ENCODE results near the gene ETV1.

ETV1 gene

DNA sequence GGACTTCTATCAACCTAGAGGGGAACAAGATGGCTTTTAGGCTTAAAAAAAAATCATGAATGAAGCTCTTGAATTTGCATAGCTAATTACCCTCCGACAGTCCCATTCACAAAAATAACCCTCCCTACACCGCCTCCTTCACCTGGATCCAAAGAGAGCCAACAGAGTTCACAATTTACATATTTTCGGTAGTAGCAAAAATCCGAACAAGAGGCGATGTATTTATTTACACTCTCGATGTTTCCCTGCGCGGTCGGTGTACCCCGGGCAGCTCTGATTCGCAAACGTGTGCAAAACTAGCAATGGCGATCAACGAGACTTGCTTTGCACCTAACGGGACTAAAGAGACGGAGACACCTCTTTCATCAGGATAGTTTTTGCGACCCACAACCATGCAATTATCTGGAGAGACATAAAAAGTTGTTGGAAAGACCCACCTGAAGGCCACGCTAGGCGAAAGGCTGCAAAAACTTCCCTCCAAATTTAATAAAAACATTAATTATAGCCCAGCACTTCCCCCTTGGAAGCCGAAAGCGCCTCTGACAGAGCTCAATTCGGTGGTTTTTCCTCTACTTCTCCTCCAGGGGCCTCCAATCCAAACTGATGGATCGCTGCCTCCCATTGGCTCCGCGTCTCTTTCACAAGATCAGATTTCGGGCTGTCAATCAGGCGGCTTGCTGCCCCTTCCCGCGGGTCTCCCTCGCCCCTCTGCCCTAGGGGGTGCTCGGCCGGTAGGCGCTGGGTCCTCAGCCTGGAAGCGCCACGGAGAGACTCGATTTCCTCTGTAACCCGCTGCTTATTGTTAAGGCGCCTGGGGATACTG, at the start of gene ETV1:
TSS of gene ETV1 (minus strand) at position 541 of the 823 bp plus-strand sequence. CDS start 614 bp downstream, outside the sequence.
- peak; percentile 76 for DNase-seq

- no peak for DNase-seq
These were observed 34.9 kb upstream of the ETV1 start for GRCh38 chr7:14024406-14024805.

- no peak for DNase-seq
These were observed 34.4 kb upstream of the ETV1 start for GRCh38 chr7:14023838-14024237.

DNA sequence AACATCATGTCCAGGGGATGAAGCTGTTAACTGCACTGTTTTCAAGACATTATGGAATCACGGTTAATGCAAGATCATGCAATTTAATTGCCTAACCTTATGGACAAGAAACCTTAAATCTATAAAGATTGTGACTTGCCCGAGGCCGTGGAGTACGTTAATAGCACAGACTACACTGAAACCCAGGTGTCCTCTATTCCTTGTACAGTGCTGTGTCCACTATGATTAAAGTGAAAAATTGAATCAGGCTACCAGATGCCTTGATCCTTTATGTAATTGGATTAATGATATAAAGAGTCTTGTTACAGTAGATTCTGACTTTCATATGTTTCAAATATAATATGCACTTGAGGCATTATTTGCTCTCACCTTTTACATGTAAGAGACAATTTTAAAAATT, 33.9 kb upstream of the ETV1 start:
- DNase-seq, result no peak

DNA sequence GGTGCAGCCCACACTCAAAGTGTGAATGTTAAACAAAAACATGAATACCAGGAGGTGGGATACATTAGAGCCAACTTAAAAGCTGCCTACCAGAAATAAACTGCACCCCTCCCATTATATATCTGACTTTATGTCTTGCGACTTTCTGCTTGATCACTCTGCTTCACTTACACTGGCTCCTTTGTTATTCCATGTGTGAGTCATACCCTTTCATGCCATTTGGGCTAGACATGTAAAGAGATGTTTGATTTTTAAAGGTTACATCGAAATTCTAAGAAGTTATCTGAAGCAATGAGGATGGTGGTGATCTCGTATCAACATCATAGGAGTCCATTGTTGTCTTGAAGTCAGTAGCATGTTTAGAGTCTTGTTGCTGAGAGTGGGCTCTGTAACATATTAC, 31.6 kb upstream of the ETV1 start:
- no peak for DNase-seq

DNA sequence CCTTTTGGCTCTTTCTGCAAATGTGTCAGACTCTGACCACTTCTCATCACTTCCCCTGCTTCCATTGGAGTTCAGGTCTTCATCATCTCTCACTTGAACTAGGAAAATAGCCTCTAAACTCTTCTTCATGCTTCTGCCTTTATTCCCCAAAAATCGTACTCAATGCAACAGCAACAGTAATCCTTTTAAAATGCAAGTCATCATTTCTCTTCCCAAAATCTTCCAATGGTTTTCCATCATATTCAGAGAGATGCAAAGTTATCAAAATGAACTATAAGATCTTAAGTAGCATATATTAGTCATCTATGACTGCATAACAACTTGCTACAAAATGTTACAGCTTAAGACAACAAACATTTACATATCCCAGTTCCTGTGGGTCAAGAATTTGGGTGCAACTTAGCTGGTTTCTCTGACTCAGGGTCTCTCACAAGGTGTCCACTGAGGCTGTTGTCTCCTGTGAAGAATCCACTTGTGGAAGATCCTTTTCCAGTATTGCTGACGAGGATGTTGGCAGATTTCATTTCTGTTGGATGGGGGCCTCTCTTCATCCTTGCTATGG, 31.0 kb upstream of the ETV1 start:
- no peak for DNase-seq

GRCh38 chr7:14018751-14019150, 29.3 kb upstream of the ETV1 start:
- DNase-seq, result no peak

- DNase-seq, result no peak
These were observed 27.5 kb upstream of the ETV1 start for GRCh38 chr7:14016950-14017349.

DNA sequence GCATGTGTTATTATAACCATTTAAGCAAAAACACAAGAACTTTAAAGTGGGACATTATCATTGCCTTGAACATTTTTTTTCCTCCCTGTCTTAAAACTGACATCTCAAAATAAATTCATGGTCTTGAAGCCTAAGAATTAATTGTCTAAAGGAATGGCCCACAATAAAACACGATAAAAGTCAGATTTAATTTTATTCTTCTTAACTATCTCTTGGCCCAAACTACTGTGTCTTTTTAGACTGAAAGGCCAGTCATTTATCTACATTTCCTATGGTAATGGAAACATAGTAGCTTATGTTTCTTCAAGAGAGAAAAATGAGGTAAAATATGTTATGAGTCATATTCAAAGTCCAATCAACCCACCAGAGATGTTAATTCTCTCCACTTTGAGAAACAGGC, 24.4 kb upstream of the ETV1 start:
- DNase-seq, result no peak

DNA sequence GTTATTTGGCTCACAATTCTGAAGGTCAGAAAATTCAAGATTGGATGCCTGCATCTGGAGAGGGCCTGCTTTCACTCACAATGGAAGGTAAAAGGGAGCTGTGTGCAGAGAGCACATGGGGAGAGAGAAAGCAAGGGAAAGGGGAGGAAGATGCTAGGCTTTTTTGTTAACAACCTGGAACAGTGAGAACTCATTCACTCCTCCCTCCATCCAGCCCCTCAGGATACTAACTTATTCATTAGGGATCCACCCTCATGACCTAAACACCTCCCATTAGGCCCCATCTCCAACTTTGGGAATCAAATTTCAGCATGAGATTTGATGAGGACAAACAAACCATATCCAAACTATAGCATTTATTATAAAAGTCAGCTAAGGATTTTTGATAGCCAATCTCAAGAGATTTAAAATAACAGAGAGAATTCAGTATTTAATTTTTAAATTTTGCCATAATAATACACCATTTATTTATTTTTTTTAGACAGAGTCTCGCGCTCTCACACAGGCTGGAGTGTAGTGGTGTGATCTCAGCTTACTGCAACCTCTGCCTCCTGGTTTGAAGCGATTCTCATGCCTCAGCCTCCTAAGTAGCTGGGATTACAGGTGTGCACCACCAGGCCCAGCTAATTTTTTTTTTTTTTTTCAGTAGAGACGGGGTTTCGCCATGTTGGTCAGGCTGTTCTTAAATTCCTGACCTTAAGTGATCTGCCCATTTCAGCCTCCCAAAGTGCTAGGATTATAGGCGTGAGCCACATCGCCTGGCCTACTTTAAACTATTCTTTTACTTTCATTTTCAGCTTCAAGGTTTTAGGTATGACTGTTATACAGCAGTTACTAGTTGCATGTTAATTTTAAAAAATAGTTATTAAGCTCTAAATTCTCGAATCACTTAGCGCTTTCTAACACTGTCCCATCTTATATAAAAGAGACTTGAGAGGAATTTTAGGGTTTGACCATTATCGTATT, 20.3 kb upstream of the ETV1 start:
- no peak for DNase-seq

- DNase-seq, result no peak
These were observed 11.7 kb upstream of the ETV1 start for GRCh38 chr7:14001139-14001538.

GRCh38 chr7:14000247-14000646, 10.8 kb upstream of the ETV1 start:
- DNase-seq, result no peak

DNA sequence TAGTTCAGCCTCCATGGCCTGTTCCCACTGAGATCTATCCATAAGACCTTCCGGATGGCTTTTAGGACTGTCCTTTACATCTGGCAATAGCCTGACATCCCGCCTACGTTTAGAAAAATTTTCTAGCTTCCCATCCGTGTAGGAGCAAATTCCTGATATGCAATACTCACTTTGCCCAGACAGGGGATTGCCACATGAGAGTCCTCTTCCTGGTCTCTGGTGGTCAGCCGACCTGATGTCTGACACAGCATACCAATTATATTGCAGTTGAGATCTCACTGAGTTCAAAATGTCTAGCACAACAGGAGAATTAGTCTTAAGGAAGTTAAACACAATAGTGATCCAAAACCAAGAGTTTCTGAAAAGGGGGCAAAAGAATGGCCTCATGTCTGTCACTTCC, 9.4 kb upstream of the ETV1 start:
- DNase-seq, result no peak

DNA sequence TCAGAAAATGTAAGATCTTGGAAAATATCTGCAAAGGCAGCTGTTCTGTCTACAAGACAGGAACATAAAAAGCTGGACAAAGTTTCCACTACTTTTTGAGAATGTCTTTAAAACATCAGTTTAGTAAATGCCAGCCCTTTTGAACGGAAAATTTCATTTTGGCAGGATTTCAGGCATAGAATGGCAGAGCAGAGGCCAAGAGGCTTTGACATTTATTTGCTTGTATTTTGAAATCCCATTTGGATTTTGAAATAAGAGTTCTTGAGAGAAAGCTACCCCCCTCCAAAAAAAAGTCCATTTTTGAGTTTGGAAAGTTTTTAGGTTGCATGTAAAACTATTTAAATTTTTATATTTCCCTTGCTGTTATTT, 3.1 kb upstream of the ETV1 start:
- no peak for DNase-seq

DNA sequence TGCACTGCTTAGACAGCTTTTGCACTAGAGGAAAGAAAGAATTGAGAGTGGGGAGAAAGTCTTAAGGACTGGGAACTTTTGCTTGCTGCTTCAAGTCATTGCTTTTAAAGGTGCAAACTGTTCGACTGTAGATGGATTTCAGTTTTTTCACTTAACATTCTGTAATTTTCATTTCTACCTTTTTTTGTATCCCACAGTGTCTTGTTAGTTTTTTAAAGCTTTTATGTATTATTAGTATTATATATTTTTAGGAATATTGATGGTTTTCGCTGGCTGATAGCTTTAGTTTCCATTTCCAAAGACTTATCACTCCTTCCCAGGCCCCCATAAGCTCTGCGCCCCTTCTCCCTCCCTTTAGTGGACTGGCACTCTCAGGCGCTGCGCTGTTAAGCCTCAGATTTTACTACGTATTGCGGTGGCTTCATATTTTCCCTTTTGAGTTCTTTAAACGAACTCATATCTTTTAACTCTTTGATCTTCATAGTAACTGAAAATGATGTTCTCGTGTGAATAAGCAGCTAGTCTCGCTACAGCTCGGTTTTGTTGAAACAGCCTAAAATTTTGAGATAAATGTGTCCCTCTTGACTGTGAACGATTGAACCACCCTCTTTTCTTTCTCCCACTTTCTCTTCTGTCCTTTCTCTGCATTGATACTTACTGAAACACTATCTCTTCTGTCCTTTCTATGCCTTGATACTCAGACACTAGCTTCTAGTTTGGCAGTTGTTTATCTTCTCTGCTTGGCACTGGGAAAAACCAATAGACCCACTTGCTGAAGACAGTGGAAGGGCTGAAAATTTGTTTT, 2.5 kb upstream of the ETV1 start:
- DNase-seq, result no peak

DNA sequence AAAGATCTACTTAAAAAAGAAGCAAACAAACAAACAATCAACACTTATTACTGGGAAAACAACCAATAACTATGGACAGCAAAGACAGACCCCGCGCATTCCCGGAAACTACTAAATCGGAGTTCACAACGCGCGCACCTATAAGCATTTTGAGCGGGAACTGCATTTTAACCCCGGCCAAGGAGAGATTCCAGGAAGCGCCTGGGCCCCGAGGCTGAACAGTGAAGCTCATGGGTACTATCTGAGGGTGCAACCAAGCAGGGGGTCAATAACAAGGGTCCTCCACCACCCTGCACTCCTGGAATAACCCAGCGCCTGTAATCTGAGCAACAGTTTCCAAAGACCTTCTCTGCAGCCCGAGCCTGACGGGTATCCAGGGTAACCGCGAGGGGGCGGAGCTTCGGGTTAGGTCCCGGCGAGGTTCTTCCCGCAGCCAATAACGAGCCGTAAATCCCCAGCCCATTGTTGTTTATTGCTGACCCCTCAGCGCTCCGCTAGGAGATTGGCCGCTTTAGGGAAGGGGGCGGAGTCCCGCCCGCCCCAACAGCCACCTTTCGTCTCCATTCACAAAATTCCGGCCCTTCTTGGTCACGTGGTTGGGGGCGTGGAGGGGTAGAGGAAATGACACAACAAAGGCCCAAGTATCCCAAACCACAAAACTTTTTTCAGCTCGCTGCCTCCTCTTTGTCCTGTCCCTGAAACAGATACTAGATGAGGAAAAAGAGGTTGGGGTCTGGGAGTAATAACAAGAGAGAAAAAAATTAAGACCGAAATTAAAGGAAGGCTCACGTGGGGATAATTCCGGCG, 1.7 kb upstream of the ETV1 start:
- DNase-seq, result peak; percentile 99

DNA sequence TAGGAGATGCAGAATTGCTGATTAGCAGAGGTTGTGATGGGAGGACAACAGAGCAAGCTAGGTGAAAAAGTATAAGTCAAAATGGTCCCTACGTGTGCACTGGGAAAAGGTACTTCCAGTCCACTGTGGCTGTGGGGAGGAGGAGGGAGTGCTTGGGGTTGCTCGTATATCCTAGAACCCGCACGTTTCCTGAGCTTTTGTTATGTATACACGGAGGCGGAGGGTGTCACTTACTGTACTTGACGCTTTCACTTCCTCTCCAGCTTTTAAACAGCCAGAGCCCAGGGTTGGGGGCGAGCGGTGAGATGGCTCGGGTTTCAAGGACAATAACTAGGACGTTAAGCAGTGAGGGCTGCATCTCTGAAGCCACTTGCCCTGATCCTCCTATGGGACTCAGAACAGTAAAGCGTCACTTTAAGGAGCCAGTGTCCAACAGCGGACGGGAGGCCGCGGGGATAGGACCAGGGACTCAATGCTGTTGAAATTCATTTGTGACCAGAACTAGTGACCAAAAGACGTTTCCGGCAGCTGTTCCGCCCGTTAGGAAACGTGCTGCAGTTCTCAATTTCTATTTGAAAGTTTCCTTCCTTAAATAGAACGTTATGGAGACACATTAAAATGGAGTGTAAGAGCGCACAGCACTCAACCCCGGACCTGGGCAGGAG, 985 bp upstream of the ETV1 start:
- peak; percentile 97 for DNase-seq

DNA sequence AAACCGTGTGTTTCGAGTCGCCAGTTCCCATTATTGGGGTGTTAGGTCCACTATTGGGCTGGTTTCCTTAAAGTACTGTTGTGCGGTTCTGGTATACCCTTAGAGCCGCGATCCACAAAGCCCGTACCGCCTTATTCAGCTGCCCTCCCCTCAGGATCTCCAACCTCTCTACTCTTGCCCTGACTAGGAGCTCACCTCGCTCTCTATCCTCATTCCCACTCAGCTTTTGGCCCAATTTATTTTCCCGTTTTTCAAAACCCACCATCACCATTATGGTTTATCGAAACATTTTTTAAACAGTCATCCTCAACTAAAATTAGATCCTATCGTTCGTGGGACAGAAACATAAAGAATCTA, 461 bp upstream of the ETV1 start:
- no peak for DNase-seq

- peak; percentile 63 for DNase-seq
These were observed 738 bp downstream of the ETV1 start for GRCh38 chr7:13988731-13989125.

DNA sequence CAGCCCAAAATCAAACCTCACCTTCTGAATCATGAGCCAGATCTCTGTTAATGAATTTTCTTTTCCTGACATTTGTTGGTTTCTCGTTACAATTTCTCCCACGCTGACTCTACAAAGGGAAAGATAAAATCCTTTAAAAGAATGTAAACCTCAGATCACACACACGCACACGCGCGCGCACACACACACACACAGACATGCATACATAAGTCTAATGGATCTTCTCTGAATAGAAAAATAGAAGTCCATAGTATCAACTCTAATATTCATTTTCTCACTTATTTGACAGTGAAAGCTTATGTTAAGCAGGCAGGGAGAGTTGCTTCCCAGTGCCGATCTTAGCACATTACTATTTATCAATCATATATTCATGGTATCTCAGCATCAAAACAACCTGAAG, 1.4 kb downstream of the ETV1 start:
- DNase-seq, result no peak

DNA sequence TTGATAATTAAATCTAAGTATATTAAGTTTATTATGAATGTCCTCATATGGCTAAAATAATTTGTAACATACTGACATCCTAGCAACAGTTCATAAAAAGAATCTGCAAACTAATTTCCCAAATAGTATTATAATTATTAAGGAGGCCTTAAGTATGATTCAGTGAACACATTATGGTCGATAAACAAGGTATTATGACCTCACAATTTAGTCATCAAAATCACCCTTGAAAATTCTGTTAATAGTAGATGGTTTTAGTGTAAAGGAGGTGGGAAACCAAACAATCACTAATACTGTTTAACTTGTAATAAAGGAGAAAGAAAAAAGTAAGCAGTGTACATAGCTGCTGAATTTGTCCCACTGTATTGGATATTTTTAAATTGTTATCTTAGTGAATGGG, 2.1 kb downstream of the ETV1 start:
- no peak for DNase-seq

Data from DMS153 (cell line).